ENCODE results near the gene MRPS18A. TPM values are rescaled to one million over a fixed set of nuclear protein-coding genes. Genes with fewer than 3 reads are reported as not detected.
A peak's percentile ranks its signal among the peaks of the same experiment; 100 is the strongest.

The MRPS18A gene
- total and polyA plus RNA-seq, 2 of the 13 experiments (the other 11 are each of a cell fraction or from before 2014, with no cell fraction given) = 87.8 to 89.1 TPM

- TF ChIP-seq ZNF317 (CRISPR knock-in tag; IDR thresholded peaks at IDR 0.05) = no peak
- TF ChIP-seq SP5 (CRISPR knock-in tag; IDR thresholded peaks at IDR 0.05; ENCODE audit: borderline replicate concordance, low read depth) = peak; percentile 11; the same call in 1 of the 2 replicates
- no peak for TF ChIP-seq ZNF747 (CRISPR knock-in tag; IDR thresholded peaks at IDR 0.05; ENCODE audit: borderline replicate concordance)
- TF ChIP-seq LCORL (IDR thresholded peaks at IDR 0.05) = no peak
- 0 out of 2 replicates have a peak, but pooled peaks have one; percentile 61 for TF ChIP-seq LCORL (CRISPR knock-in tag; IDR thresholded peaks at IDR 0.05)
- TF ChIP-seq ZNF143 (CRISPR knock-in tag; IDR thresholded peaks at IDR 0.05) = no peak
- TF ChIP-seq SOX6 (IDR thresholded peaks at IDR 0.05) = no peak
- peak; percentile 50 for TF ChIP-seq SOX6 (CRISPR knock-in tag; IDR thresholded peaks at IDR 0.05)
- 0 out of 2 replicates have a peak, but pooled peaks have one; percentile 10 for TF ChIP-seq FOSL2 (CRISPR knock-in tag; IDR thresholded peaks at IDR 0.05)
- 0 out of 2 replicates have a peak, but pooled peaks have one; percentile 11 for TF ChIP-seq JUND (CRISPR knock-in tag; IDR thresholded peaks at IDR 0.05)
- TF ChIP-seq ZNF644 (CRISPR knock-in tag; IDR thresholded peaks at IDR 0.05; ENCODE audit: low read depth) = 0 out of 2 replicates have a peak, but pooled peaks have one; percentile 17
- TF ChIP-seq KDM2A (CRISPR knock-in tag; IDR thresholded peaks at IDR 0.05; ENCODE audit: borderline replicate concordance, low read depth) = peak; percentile 21; the same call in 1 of the 2 replicates
- TF ChIP-seq HOXD1 (CRISPR knock-in tag; IDR thresholded peaks at IDR 0.05) = no peak
- no peak for TF ChIP-seq ZNF253 (CRISPR knock-in tag; IDR thresholded peaks at IDR 0.05; ENCODE audit: borderline replicate concordance)
- peak in 1 of 2 experiments; percentile 28; a peak in 1 of 4 replicates for TF ChIP-seq HMGXB4 (CRISPR knock-in tag; IDR thresholded peaks at IDR 0.05; ENCODE audit: borderline replicate concordance in 1 of 2, low read depth in 1 of 2)
- TF ChIP-seq RAD21 (CRISPR knock-in tag; IDR thresholded peaks at IDR 0.05) = no peak
- TF ChIP-seq SOX5 (CRISPR knock-in tag; IDR thresholded peaks at IDR 0.05; ENCODE audit: borderline replicate concordance) = peak; percentile 29; the same call in 1 of the 2 replicates
- 0 out of 2 replicates have a peak, but pooled peaks have one; percentile 27 for TF ChIP-seq KAT8 (CRISPR knock-in tag; IDR thresholded peaks at IDR 0.05)
- TF ChIP-seq PHF21A (CRISPR knock-in tag; IDR thresholded peaks at IDR 0.05) = peak; percentile 32; the same call in 1 of the 2 replicates
- 0 out of 2 replicates have a peak, but pooled peaks have one; percentile 37 for TF ChIP-seq ZNF710 (CRISPR knock-in tag; IDR thresholded peaks at IDR 0.05; ENCODE audit: borderline replicate concordance)
- 0 out of 2 replicates have a peak, but pooled peaks have one; percentile 52 for TF ChIP-seq ZNF251 (CRISPR knock-in tag; IDR thresholded peaks at IDR 0.05)
- no peak for TF ChIP-seq ZGPAT (CRISPR knock-in tag; IDR thresholded peaks at IDR 0.05)
- no peak for TF ChIP-seq FOXC1 (CRISPR knock-in tag; IDR thresholded peaks at IDR 0.05; ENCODE audit: borderline replicate concordance)
- peak; percentile 35; the same call in 1 of the 2 replicates for TF ChIP-seq TBX2 (CRISPR knock-in tag; IDR thresholded peaks at IDR 0.05; ENCODE audit: borderline replicate concordance)
- TF ChIP-seq ZNF556 (CRISPR knock-in tag; IDR thresholded peaks at IDR 0.05; ENCODE audit: borderline replicate concordance) = peak; percentile 78; the same call in 1 of the 2 replicates
- no peak for TF ChIP-seq IRX3 (CRISPR knock-in tag; IDR thresholded peaks at IDR 0.05; ENCODE audit: borderline replicate concordance, low read depth)
Observed at GRCh38 chr6:43718387-43719105, 31.0 kb upstream of the MRPS18A start (continued).

Data from HepG2 (cell line).